ENCODE data around the gene TMEM218.

- TF ChIP-seq CTCF (IDR thresholded peaks at IDR 0.05) (no peak), POLR2A (IDR thresholded peaks at IDR 0.05) (no peak)
These were observed 11.3 kb downstream of the TMEM218 start for GRCh38 chr11:125100136-125100535.
